ELR (cell line): ENCODE measurements around the gene FAM193B.
"Not testable (repeated sequence)": the region's sequence is repeated elsewhere in the genome, so short reads cannot be mapped to it uniquely, and the experiment has no call there.

Source experiments
- DNase-seq: peaks from one replicate; pipeline ENCODE4 v3.0.0-alpha.2; 2015; ENCODE audit warnings: low read depth

FAM193B gene

GRCh38 chr5:177537389-177538361 is 16.7 kb downstream of the FAM193B start:
- DNase-seq: peak; percentile 73

- DNase-seq: no peak
Measured at GRCh38 chr5:177536386-177536785, 18.0 kb downstream of the FAM193B start.

- DNase-seq: no peak
Measured at GRCh38 chr5:177535125-177535524, 19.2 kb downstream of the FAM193B start.

GRCh38 chr5:177534433-177534832 is 19.9 kb downstream of the FAM193B start:
- DNase-seq: not testable (repeated sequence)

GRCh38 chr5:177531209-177531940 is 23.0 kb downstream of the FAM193B start:
- no peak for DNase-seq

GRCh38 chr5:177530638-177531037 is 23.7 kb downstream of the FAM193B start:
- no peak for DNase-seq

- no peak for DNase-seq
Measured at GRCh38 chr5:177529247-177530203, 24.8 kb downstream of the FAM193B start.

- no peak for DNase-seq
Measured at GRCh38 chr5:177528631-177529030, 25.7 kb downstream of the FAM193B start.

GRCh38 chr5:177527595-177527994 is 26.8 kb downstream of the FAM193B start:
- DNase-seq: no peak

- DNase-seq: no peak
Measured at GRCh38 chr5:177526791-177527190, 27.6 kb downstream of the FAM193B start.

- DNase-seq: no peak
Measured at GRCh38 chr5:177526191-177526590, 28.2 kb downstream of the FAM193B start.

- DNase-seq: no peak
Measured at GRCh38 chr5:177524941-177525655, 29.3 kb downstream of the FAM193B start.

GRCh38 chr5:177524539-177524900 is 29.8 kb downstream of the FAM193B start:
- no peak for DNase-seq

GRCh38 chr5:177523711-177524538 is 30.4 kb downstream of the FAM193B start:
- no peak for DNase-seq

GRCh38 chr5:177520916-177521513 is 33.3 kb downstream of the FAM193B start:
- no peak for DNase-seq

- no peak for DNase-seq
Measured at GRCh38 chr5:177520271-177520670, 34.1 kb downstream of the FAM193B start.

- no peak for DNase-seq
Measured at GRCh38 chr5:177519463-177520235, 34.7 kb downstream of the FAM193B start.

GRCh38 chr5:177516601-177517568 is 37.5 kb downstream of the FAM193B start, which contains the start of gene DDX41:
TSS of gene DDX41 (minus strand) at chr5:177516961. CDS start at chr5:177516945, 16 bp downstream.
- DNase-seq: peak; percentile 99
